K562 (cell line): ENCODE measurements around the gene UNC80. TPM values are rescaled to one million over a fixed set of nuclear protein-coding genes. Genes with fewer than 3 reads are reported as not detected.

Source experiments
- ATAC-seq: fragments of 200-7000 bp; cut with Tn5 transposase; 3 replicates; pipeline ENCODE4 v1.9.1; 2020; ENCODE audit warnings: moderate library complexity
- BruUV-seq: library from RNA; stranded (reverse); fragments of 400-500 nt; replicated peaks from 2 replicates; lab custom pipeline; 2021; lab: Mats Ljungman, UMichigan
- CTCF ChIA-PET: fragments of 300-600 bp; formaldehyde crosslinking; extraction: SDS; loops from one replicate; lab custom pipeline; 2021; ENCODE audit warnings: low intra/inter-chr PET ratio; lab: Yijun Ruan, JAX
- POLR2A ChIA-PET: fragments of 300-600, 350-650 bp; sonication (Branson Sonifier 250); formaldehyde crosslinking; extraction: SDS; loops from one replicate; lab custom pipeline; 2021; ENCODE audit warnings: antibody characterized with exemption, inconsistent platforms; lab: Yijun Ruan, JAX
- DNase-seq, 4 experiments: peaks; one replicate each; pipeline versions ENCODE4 v3.0.0 to v3.0.0-alpha.2; 2011 to 2018; ENCODE audit warnings: low spot score in 3 of 4, mixed read lengths in 3 of 4; ENCODE audit errors: extremely low read depth in 1 of 4
- FAIRE-seq: peaks from 2 replicates; lab custom pipeline; 2011; peaks lifted over from hg19 to GRCh38; lab: Jason Lieb, UNC
- H2AFZ ChIP-seq: 2 replicates; pipeline ENCODE4 v1.6.0; 2011; ENCODE audit warnings: low read depth, low read length, control low read depth, inconsistent platforms
- H3K27ac ChIP-seq: fragments of 200-600 bp; 3 replicates; pipeline ENCODE4 v1.8.0; 2011; ENCODE audit warnings: low read depth, mild to moderate bottlenecking, control low read depth, inconsistent platforms, low read length, moderate library complexity, mixed read lengths; ENCODE audit errors: extremely low read depth
- H3K27me3 ChIP-seq, 2 experiments: fragments of 300-600 bp in 1 of 2; 2 replicates in 1 of 2; 3 replicates in 1 of 2; pipeline versions ENCODE4 v1.6.0 to v1.8.0; 2011; ENCODE audit warnings: inconsistent platforms in 2 of 2, low read length in 2 of 2, mild to moderate bottlenecking in 1 of 2, mixed read lengths in 1 of 2, moderate library complexity in 1 of 2; ENCODE audit not compliant: control insufficient read depth in 2 of 2, insufficient read depth in 2 of 2
- H3K36me3 ChIP-seq: fragments of 300-600 bp; 3 replicates; pipeline ENCODE4 v1.8.0; 2011; ENCODE audit warnings: mild to moderate bottlenecking, low read length, inconsistent platforms; ENCODE audit not compliant: control insufficient read depth, insufficient read depth
- H3K4me1 ChIP-seq, 2 experiments: fragments of 200-600 bp in 1 of 2; replicated peaks in 1 of 2; 2 replicates in 1 of 2; 3 replicates in 1 of 2; pipeline versions ENCODE4 v1.5.1 to v1.8.0; 2011; ENCODE audit warnings: inconsistent platforms in 2 of 2, low read length in 2 of 2, mild to moderate bottlenecking in 1 of 2, mixed read lengths in 1 of 2, moderate library complexity in 1 of 2; ENCODE audit not compliant: control insufficient read depth in 2 of 2, insufficient read depth in 2 of 2
- H3K4me2 ChIP-seq: 2 replicates; pipeline ENCODE4 v1.6.1; 2011; ENCODE audit warnings: low read length, control low read depth, inconsistent platforms, mixed read lengths; ENCODE audit not compliant: insufficient read depth
- H3K4me3 ChIP-seq: fragments of 200-600 bp; sonication (generic), shearing (Covaris generic); 2 replicates; pipeline ENCODE4 v1.5.1; 2016; ENCODE audit warnings: control low read depth, inconsistent platforms
- H3K79me2 ChIP-seq: fragments of 200-600 bp; 3 replicates; pipeline ENCODE4 v1.8.0; 2011; ENCODE audit warnings: low read length, inconsistent platforms; ENCODE audit not compliant: control insufficient read depth, insufficient read depth
- H3K9ac ChIP-seq, 2 experiments: 2 replicates each; pipeline versions ENCODE4 v1.6.0 to v1.6.1; 2011; ENCODE audit warnings: low read depth in 2 of 2, low read length in 2 of 2, control low read depth in 1 of 2, inconsistent platforms in 1 of 2, mild to moderate bottlenecking in 1 of 2, mixed read lengths in 1 of 2; ENCODE audit not compliant: insufficient read depth in 1 of 2
- H3K9me1 ChIP-seq: one replicate; pipeline ENCODE4 v1.6.0; 2011; ENCODE audit warnings: inconsistent platforms, mild to moderate bottlenecking, low read length, moderate library complexity; ENCODE audit not compliant: control insufficient read depth, insufficient read depth
- H3K9me3 ChIP-seq: replicated peaks from 2 replicates; pipeline ENCODE4 v1.5.1; 2011; ENCODE audit warnings: low read depth, low read length, inconsistent platforms; ENCODE audit not compliant: control insufficient read depth, insufficient read depth
- H4K20me1 ChIP-seq: replicated peaks from 2 replicates; pipeline ENCODE4 v1.6.1; 2011; ENCODE audit warnings: low read length, inconsistent platforms, mixed read lengths; ENCODE audit not compliant: control insufficient read depth, insufficient read depth
- EP300 ChIP-seq: IDR thresholded peaks from 2 replicates; pipeline ENCODE4 v1.6.1; 2012; ENCODE audit warnings: low read length, improper control_type of control experiment
- NRF1 ChIP-seq, 2 experiments: fragments of 450-650 bp; IDR thresholded peaks in 1 of 2; conservative IDR thresholded peaks in 1 of 2; 2 replicates each; pipeline ENCODE4 v1.6.1; 2014; ENCODE audit warnings: mild to moderate bottlenecking in 2 of 2
- POLR2G ChIP-seq: fragments of 200-400 bp; formaldehyde crosslinking; IDR thresholded peaks from 2 replicates; pipeline ENCODE4 v1.6.1; 2017; ENCODE audit warnings: low read depth, mild to moderate bottlenecking, antibody characterized with exemption, low read length, moderate library complexity
- RBFOX2 ChIP-seq: fragments of 200-400 bp; formaldehyde crosslinking; IDR thresholded peaks from 2 replicates; pipeline ENCODE4 v1.6.1; 2017; ENCODE audit warnings: low read depth, mild to moderate bottlenecking, low read length, moderate library complexity
- TBP ChIP-seq: optimal IDR thresholded peaks from 2 replicates; pipeline ENCODE3; 2011; ENCODE audit warnings: low read depth, low read length, improper control_type of control experiment
- WGBS: fragments of 100-300 bp; shearing (Covaris generic); methylation state at CpG from one replicate; pipeline ENCODE4 v1.1.6; 2016; ENCODE audit warnings: low coverage, mixed read lengths; ENCODE audit not compliant: insufficient coverage; ENCODE audit errors: missing lambda C conversion rate; 5-methylcytosine and 5-hydroxymethylcytosine counted together
- in situ Hi-C: fragments of 300-500 bp; cut with MboI; formaldehyde crosslinking; loops from 4 replicates; pipeline ENCODE4 v1.15.0; 2018; ENCODE audit warnings: inconsistent platforms, mixed read lengths
- intact Hi-C: fragments of 100-400 bp; cut with micrococcal nuclease; formaldehyde crosslinking; loops from 2 replicates; pipeline ENCODE4 v1.14.2; 2022
- polyA plus RNA-seq, 8 experiments: library from polyadenylated mRNA; depleted of rRNA in 4 of 8; stranded (reverse) in 5 of 8; unstranded in 3 of 8; fragments of >200 nt; fragmentation: Nextera tagmentation in 2 of 8; fragmentation: Illumina TruSeq in 1 of 8; extraction: Ambion mirVana in 2 of 8; extraction: Trizol in 1 of 8; gene quantifications; 2 replicates each; pipeline versions ENCODE4 v1.2.1 to v1.2.3, GENCODE V29; 2011 to 2014; ENCODE audit warnings: inconsistent platforms in 1 of 8, missing spikeins in 1 of 8
- total RNA-seq, 7 experiments: library from RNA; depleted of rRNA in 6 of 7; stranded (reverse); fragments of >200 nt in 6 of 7; fragmentation: Illumina TruSeq in 2 of 7; extraction: Trizol in 2 of 7; gene quantifications; 2 replicates each; pipeline versions ENCODE4 v1.2.1 to v1.2.3, GENCODE V29; 2011 to 2021; ENCODE audit warnings: low replicate concordance in 1 of 7
- TF ChIP-seq, protein P1 (sequence below): fragments of 450-650 bp; formaldehyde crosslinking; IDR thresholded peaks from 2 replicates; pipeline ENCODE4 v1.4.0; 2020; ENCODE audit warnings: mild to moderate bottlenecking, moderate library complexity
- TF ChIP-seq, protein P2 (sequence below), 3 experiments: IDR thresholded peaks in 2 of 3; conservative IDR thresholded peaks in 1 of 3; 2 replicates each; pipeline ENCODE4 v1.5.1; 2011 to 2012; ENCODE audit warnings: low read length in 3 of 3, mild to moderate bottlenecking in 3 of 3, control low read depth in 2 of 3, improper control_type of control experiment in 1 of 3, inconsistent platforms in 1 of 3, low read depth in 1 of 3, mixed read lengths in 1 of 3, moderate library complexity in 1 of 3; ENCODE audit not compliant: insufficient read depth in 2 of 3

The UNC80 gene
- total and polyA plus RNA-seq, 9 of the 15 experiments (the other 6 are each of a cell fraction or from before 2014, with no cell fraction given) = under 0.01 to 0.04 (median 0.01) TPM; not detected in 5

DNA sequence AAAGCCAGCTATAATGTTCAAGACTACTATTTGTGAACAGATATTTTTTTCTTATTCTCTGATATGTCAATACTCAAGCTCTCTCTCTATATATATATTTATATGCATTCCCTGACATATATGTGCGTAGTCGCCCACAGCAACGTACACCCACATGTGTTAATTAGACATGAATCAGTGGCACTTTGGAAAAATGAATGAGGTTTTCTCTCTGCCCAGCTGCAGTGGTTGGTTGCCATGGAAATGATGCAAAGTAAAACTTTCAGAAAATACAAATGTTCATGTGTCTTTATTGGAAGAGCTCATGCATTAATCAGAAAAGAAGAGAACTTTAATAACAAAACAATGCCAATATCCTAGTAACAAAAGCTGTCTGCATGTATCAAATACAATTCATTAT is 34.7 kb downstream of the UNC80 start:
- Histone ChIP-seq H3K4me3 (no peak overlapping the region), H3K27ac (no peak overlapping the region), H3K36me3 (no peaks in the 10 kb centered on the region), H3K9ac (no peak overlapping the region), H3K79me2 (no peaks in the 10 kb centered on the region), H3K9me3 (no peaks in the 10 kb centered on the region), H3K4me1 (no peaks in the 10 kb centered on the region; a peak in 1 of 5 replicates), H3K4me2 (no peak overlapping the region), H3K27me3 (no peaks in the 10 kb centered on the region), H3K9me1 (no peaks in the 10 kb centered on the region), H4K20me1 (no peaks in the 10 kb centered on the region), H2AFZ (no peak overlapping the region)
- TF ChIP-seq, protein P1, sequence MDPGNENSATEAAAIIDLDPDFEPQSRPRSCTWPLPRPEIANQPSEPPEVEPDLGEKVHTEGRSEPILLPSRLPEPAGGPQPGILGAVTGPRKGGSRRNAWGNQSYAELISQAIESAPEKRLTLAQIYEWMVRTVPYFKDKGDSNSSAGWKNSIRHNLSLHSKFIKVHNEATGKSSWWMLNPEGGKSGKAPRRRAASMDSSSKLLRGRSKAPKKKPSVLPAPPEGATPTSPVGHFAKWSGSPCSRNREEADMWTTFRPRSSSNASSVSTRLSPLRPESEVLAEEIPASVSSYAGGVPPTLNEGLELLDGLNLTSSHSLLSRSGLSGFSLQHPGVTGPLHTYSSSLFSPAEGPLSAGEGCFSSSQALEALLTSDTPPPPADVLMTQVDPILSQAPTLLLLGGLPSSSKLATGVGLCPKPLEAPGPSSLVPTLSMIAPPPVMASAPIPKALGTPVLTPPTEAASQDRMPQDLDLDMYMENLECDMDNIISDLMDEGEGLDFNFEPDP (CRISPR knock-in tag) = no peak
- ChIA-PET POLR2A (no interaction called here), CTCF (no interaction called here)
- no peak for ATAC-seq
- intact Hi-C loops (no loop called here), in situ Hi-C loops (no loop called here)
- DNase-seq = no peak
- FAIRE-seq = no peak
- no TSS peak for BruUV-seq
- WGBS = 0% methylated on average over 3 of the region's 3 CpGs

DNA sequence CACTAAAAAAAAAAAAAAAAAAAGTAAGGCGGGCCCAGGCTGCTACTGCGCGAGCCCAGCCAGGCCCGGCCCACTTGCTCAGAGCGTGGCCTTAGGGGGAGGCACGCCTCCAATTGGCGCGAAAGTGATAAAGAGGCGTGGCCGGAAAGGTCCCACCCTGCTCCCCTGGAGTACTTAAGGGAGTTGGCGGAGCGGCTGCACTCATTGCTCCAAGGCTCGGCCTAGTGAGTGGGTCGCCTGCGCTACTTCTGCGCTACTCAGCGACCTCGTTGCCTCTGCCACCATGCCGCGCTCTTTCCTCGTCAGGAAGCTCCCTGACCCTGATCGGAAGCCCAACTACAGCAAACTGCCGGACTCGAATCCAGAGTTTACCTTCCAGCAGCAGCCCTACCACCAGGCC is 36.9 kb downstream of the UNC80 start:
- no peaks in the 10 kb centered on the region for H3K27me3 ChIP-seq
- no peak overlapping the region for H2AFZ ChIP-seq
- TF ChIP-seq RBFOX2 = peak; percentile 59
- TF ChIP-seq TBP = peak; percentile 36
- peak; percentile 72 for TF ChIP-seq POLR2G
- TF ChIP-seq, protein P2, sequence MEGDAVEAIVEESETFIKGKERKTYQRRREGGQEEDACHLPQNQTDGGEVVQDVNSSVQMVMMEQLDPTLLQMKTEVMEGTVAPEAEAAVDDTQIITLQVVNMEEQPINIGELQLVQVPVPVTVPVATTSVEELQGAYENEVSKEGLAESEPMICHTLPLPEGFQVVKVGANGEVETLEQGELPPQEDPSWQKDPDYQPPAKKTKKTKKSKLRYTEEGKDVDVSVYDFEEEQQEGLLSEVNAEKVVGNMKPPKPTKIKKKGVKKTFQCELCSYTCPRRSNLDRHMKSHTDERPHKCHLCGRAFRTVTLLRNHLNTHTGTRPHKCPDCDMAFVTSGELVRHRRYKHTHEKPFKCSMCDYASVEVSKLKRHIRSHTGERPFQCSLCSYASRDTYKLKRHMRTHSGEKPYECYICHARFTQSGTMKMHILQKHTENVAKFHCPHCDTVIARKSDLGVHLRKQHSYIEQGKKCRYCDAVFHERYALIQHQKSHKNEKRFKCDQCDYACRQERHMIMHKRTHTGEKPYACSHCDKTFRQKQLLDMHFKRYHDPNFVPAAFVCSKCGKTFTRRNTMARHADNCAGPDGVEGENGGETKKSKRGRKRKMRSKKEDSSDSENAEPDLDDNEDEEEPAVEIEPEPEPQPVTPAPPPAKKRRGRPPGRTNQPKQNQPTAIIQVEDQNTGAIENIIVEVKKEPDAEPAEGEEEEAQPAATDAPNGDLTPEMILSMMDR (IDR thresholded peaks at IDR 0.05 in 2 of 3, conservative IDR thresholded peaks at IDR 0.05 in 1 of 3; ENCODE audit: insufficient read depth in 2 of 3, low read depth in 1 of 3, low read length in 3 of 3) = no peak
- TF ChIP-seq NRF1 (conservative IDR thresholded peaks at IDR 0.05 in 1 of 2, IDR thresholded peaks at IDR 0.05 in 1 of 2) = peak; percentile 41 to 48; a peak in 3 of 4 replicates
- TF ChIP-seq EP300 = no peak
- H4K20me1 ChIP-seq = no peaks in the 10 kb centered on the region
- H3K36me3 ChIP-seq = no peaks in the 10 kb centered on the region
- in situ Hi-C loops (no loop called here), intact Hi-C loops (no loop called here)
- CTCF ChIA-PET = no interaction called here
- no peaks in the 10 kb centered on the region for H3K9me1 ChIP-seq
- FAIRE-seq (no peak), DNase-seq (peak; percentile 17 to 30 (median 22)), ATAC-seq (peak; percentile 83)
- H3K79me2 ChIP-seq = no peaks in the 10 kb centered on the region
- no peak overlapping the region for H3K4me2 ChIP-seq
- no peak overlapping the region for H3K27ac ChIP-seq
- no peaks in the 10 kb centered on the region; a peak in 1 of 5 replicates for H3K4me1 ChIP-seq
- H3K4me3 ChIP-seq = no peak overlapping the region
- 14% methylated on average over 9 of the region's 24 CpGs for WGBS
- no peaks in the 10 kb centered on the region for H3K9me3 ChIP-seq
- H3K9ac ChIP-seq = no peak overlapping the region
- POLR2A ChIA-PET = no interaction called here
- no TSS peak for BruUV-seq
